Left lung (tissue), 10 donors: ENCODE data around the gene CRACDL. TPM values are rescaled to one million over a fixed set of nuclear protein-coding genes. Genes with fewer than 3 reads are reported as not detected.
"Not testable (repeated sequence)": the region's sequence is repeated elsewhere in the genome, so short reads cannot be mapped to it uniquely, and the experiment has no call there.

Experiments used
- ATAC-seq: fragments of 200-7000 bp; cut with Tn5 transposase; one replicate; pipeline ENCODE4 v1.9.1; 2020; ENCODE audit warnings: moderate library complexity
- DNase-seq, 4 donors: peaks; one replicate each; pipeline ENCODE4 v3.0.0-alpha.2; 2013 to 2020
- H3K27ac ChIP-seq, 2 donors: fragments of 200-600 bp; sonication (generic) in 1 of 2; one replicate each; pipeline versions ENCODE4 v1.5.0 to v1.8.0; 2020 to 2021
- H3K27me3 ChIP-seq, 2 donors: fragments of 200-600 bp; sonication (generic) in 1 of 2; one replicate each; pipeline versions ENCODE4 v1.5.0 to v1.8.0; 2020 to 2021
- H3K36me3 ChIP-seq, 2 donors: fragments of 200-600 bp; sonication (generic) in 1 of 2; one replicate each; pipeline versions ENCODE4 v1.5.0 to v1.8.0; 2020 to 2021
- H3K4me1 ChIP-seq, 2 donors: fragments of 200-600 bp; one replicate each; pipeline ENCODE4 v1.8.0; 2021
- H3K4me3 ChIP-seq, 2 donors: fragments of 200-600 bp; sonication (generic) in 1 of 2; one replicate each; pipeline versions ENCODE4 v1.5.0 to v1.8.0; 2020 to 2021; ENCODE audit warnings: mild to moderate bottlenecking in 1 of 2
- H3K9me3 ChIP-seq, 2 donors: fragments of 200-600 bp; sonication (generic) in 1 of 2; one replicate each; pipeline versions ENCODE4 v1.5.0 to v1.8.0; 2020 to 2021
- intact Hi-C, 2 donors: fragments of 100-400 bp; cut with DNase I; formaldehyde crosslinking; loops; one replicate each; pipeline versions ENCODE4 v1.11.2 to v1.14.2; 2022
- polyA plus RNA-seq, 6 donors: library from polyadenylated mRNA; unstranded; fragments of 120-200 nt; gene quantifications; one replicate each; pipeline ENCODE4 v1.2.1, GENCODE V29; 2013; ENCODE audit not compliant: insufficient read length in 6 of 6
- total RNA-seq, 2 donors: library from RNA; stranded (reverse); fragmentation: NEBNext Ultra II Directional; extraction: Animal tissue kit (Norgen Biotek cat#: 25700); gene quantifications; one replicate each; pipeline ENCODE4 v1.2.1, GENCODE V29; 2021
- TF ChIP-seq, protein P1 (sequence below), 2 donors: fragments of 200-600 bp; sonication (generic) in 1 of 2; IDR thresholded peaks; one replicate each; pipeline versions ENCODE4 v1.5.0 to v1.8.0; 2021; ENCODE audit warnings: antibody characterized with exemption in 2 of 2
- donor health status: DM: no; HTN: yes; CAD: no.
- donor health status: DM: no; HTN: no; CAD: no.

Gene CRACDL
- total and polyA plus RNA-seq, 8 donors, result 4.0 to 15.2 (median 6.0) TPM

DNA sequence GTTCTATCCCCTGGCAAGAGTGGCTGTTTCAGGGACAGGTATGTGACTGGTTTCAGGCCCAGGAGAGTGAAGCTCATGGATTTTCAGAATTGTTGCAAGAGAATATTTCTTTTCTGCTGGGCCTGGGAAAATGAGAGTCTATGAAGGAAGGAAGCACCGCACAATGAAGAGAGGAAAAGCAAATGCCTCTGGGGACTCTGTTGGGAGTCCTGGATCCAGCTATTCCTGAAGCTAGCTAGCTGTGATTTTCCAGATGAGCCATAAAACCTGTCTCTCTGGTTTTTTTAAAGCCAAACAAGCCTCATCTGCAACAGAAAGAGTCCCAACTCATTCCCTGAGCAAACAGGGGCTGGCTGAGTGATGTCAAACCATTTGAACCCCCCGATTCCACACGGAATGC, 53.7 kb downstream of the CRACDL start:
- no peaks in the 10 kb centered on the region for H3K27me3 ChIP-seq
- ATAC-seq (no peak), DNase-seq (no peak)
- H3K4me1 ChIP-seq, result no peaks in the 10 kb centered on the region
- H3K36me3 ChIP-seq, result no peaks in the 10 kb centered on the region
- H3K4me3 ChIP-seq, result no peak overlapping the region
- TF ChIP-seq, protein P1, sequence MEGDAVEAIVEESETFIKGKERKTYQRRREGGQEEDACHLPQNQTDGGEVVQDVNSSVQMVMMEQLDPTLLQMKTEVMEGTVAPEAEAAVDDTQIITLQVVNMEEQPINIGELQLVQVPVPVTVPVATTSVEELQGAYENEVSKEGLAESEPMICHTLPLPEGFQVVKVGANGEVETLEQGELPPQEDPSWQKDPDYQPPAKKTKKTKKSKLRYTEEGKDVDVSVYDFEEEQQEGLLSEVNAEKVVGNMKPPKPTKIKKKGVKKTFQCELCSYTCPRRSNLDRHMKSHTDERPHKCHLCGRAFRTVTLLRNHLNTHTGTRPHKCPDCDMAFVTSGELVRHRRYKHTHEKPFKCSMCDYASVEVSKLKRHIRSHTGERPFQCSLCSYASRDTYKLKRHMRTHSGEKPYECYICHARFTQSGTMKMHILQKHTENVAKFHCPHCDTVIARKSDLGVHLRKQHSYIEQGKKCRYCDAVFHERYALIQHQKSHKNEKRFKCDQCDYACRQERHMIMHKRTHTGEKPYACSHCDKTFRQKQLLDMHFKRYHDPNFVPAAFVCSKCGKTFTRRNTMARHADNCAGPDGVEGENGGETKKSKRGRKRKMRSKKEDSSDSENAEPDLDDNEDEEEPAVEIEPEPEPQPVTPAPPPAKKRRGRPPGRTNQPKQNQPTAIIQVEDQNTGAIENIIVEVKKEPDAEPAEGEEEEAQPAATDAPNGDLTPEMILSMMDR (IDR thresholded peaks at IDR 0.05), result no peak
- intact Hi-C loops, result no loop called here
- H3K27ac ChIP-seq, result no peak overlapping the region
- H3K9me3 ChIP-seq, result peaks cover 0 to 20% of the 10 kb centered on the region in 2 donors

DNA sequence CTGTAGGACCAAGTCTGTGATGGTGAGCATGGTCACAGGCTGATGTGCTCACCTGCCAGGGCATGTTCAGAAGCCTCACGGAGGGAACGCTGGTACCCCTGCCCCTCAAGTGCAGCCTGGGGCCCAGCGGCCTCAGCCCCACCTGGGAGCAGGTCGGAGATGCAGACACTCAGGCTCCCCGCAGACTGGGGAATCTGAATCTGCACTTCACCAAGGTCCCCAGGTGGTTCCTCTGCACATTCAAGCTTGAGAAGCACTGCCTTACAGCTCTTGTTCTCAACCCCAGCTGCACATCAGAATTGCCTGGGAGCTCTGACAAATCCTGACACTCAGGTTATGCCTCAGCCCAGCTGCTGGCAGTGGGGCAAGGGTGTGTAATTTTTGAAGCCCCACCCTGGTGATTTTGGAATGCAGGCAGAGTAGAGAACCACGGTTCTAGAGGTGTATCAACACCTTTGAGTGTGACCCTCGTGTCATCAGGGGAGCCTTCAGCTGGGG, 54.8 kb downstream of the CRACDL start:
- H3K27ac ChIP-seq, result no peak overlapping the region
- no peaks in the 10 kb centered on the region for H3K4me1 ChIP-seq
- H3K27me3 ChIP-seq, result no peaks in the 10 kb centered on the region
- DNase-seq, result no peak
- intact Hi-C loops, result no loop called here
- H3K4me3 ChIP-seq, result no peak overlapping the region
- H3K36me3 ChIP-seq, result no peaks in the 10 kb centered on the region
- no peak for ATAC-seq
- H3K9me3 ChIP-seq, result peaks cover 0 to 8% of the 10 kb centered on the region in 2 donors
- TF ChIP-seq, protein P1 (IDR thresholded peaks at IDR 0.05), result no peak

DNA sequence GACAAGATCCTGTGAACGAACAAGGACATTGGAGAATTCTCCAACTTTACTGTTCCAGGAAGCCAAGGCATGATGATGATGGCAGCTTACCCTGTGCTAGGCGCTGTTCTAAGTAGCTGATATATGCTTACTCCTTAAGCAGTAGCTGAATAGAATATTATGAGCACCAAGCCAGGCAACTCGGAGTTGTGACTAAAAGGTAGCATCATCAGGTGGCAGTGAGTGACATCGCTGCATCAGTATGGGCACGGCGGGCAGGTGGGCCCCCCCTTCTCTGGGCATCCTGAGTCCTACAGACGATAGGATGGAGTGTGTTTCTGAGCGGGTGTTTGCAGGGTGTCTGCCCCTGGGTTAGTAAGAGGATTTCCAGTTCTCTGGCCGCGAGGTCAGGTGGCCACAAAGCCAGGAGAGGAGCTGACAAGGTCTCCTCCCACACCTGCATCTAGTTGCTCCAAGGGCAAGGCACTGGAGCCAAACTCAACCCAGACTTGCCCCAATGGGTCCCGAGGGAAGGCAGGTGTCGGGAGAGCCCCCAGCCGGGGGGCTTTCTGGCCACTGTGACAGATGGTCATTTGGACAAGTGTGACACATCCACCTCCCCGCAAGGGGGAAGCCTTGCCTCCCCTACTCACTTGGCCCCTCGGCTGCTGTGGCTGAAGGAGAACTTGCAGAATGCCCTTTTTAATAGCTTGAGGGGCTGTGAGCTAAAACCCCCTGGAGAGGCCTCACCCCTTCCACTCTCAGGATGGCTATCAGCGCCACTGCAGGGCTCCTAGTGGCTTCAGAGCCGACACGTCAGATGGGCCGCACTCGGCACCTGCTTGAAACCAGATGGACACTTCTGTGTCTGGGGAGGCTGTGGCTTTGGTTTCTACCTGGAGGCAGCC, 55.5 kb downstream of the CRACDL start:
- H3K4me1 ChIP-seq, result no peaks in the 10 kb centered on the region
- intact Hi-C loops, result no loop called here
- no peaks in the 10 kb centered on the region for H3K27me3 ChIP-seq
- H3K4me3 ChIP-seq, result no peak overlapping the region
- no peaks in the 10 kb centered on the region for H3K36me3 ChIP-seq
- TF ChIP-seq, protein P1 (IDR thresholded peaks at IDR 0.05), result no peak
- DNase-seq, result no peak
- no peak for ATAC-seq
- no peak overlapping the region for H3K27ac ChIP-seq
- peaks cover 0 to 2% of the 10 kb centered on the region in 2 donors for H3K9me3 ChIP-seq

DNA sequence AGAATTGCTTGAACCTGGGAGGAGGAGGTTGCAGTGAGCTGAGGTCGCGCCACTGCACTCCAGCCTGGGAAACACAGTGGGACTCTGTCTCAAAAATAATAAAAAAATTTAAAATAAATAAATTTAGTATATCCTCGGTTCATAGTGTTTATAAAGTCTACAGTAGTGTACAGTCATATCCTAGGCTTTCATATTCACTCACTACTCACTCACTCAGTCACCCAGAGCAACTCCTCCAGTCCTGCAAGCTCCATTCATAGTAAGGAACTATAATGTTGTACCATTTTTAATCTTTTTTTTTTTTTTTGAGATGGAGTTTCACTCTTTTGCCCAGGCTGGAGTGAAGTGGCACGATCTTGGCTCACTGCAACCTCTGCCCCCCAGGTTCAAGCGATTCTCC, 58.4 kb downstream of the CRACDL start:
- ATAC-seq, H3K36me3 ChIP-seq, intact Hi-C loops, H3K4me3 ChIP-seq, H3K9me3 ChIP-seq, DNase-seq, H3K27me3 ChIP-seq, H3K27ac ChIP-seq, H3K4me1 ChIP-seq: not testable (repeated sequence)

DNA sequence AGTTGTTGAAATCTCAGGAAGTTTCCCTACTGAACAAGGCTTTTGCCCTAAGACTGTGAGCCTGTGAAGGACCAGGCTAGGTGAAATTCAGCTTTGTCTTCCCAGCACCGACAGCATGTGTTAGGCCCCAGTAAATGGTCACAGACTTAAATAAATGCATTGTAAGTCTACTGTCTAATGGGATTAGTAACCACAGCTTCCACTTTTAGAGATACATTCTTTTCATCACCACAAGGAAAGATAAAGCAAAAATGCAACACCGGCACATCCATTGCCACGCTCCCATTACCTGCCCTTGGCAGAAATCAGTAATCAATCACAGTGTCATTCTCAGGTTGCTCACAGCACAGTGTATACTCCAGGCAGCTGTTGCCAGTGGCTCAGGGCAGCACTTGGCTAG, 59.3 kb downstream of the CRACDL start:
- H3K9me3 ChIP-seq, result no peaks in the 10 kb centered on the region
- TF ChIP-seq, protein P1 (IDR thresholded peaks at IDR 0.05), result no peak
- no peaks in the 10 kb centered on the region for H3K27me3 ChIP-seq
- H3K27ac ChIP-seq, result no peak overlapping the region
- H3K4me3 ChIP-seq, result no peak overlapping the region
- intact Hi-C loops, result no loop called here
- no peak for DNase-seq
- no peaks in the 10 kb centered on the region for H3K4me1 ChIP-seq
- H3K36me3 ChIP-seq, result no peaks in the 10 kb centered on the region
- no peak for ATAC-seq
